Stomach smooth muscle (tissue), 2 donors: ENCODE results near the gene FCN2.
A peak's percentile ranks its signal among the peaks of the same experiment; 100 is the strongest.

Experiments
- H3K27ac ChIP-seq: one replicate; pipeline ENCODE4 v1.7.0; 2013; ENCODE audit warnings: mild to moderate bottlenecking, low read length, inconsistent platforms
- H3K27me3 ChIP-seq, 2 donors: one replicate each; pipeline ENCODE4 v1.7.0; 2013; ENCODE audit warnings: low read length in 2 of 2; ENCODE audit not compliant: insufficient read depth in 2 of 2, control insufficient read depth in 1 of 2
- H3K36me3 ChIP-seq, 2 donors: one replicate each; pipeline ENCODE4 v1.7.0; 2013; ENCODE audit warnings: low read length in 2 of 2; ENCODE audit not compliant: control insufficient read depth in 2 of 2, insufficient read depth in 2 of 2
- H3K4me1 ChIP-seq: one replicate; pipeline ENCODE4 v1.7.0; 2013; ENCODE audit warnings: low read length; ENCODE audit not compliant: control insufficient read depth, insufficient read depth
- H3K4me3 ChIP-seq, 2 donors: one replicate each; pipeline ENCODE4 v1.7.0; 2013; ENCODE audit warnings: low read length in 2 of 2
- H3K9ac ChIP-seq, 2 donors: one replicate each; pipeline ENCODE4 v1.7.0; 2013; ENCODE audit warnings: low read length in 2 of 2, mild to moderate bottlenecking in 1 of 2
- H3K9me3 ChIP-seq, 2 donors: one replicate each; pipeline ENCODE4 v1.7.0; 2013; ENCODE audit warnings: low read length in 2 of 2; ENCODE audit not compliant: control insufficient read depth in 2 of 2
- donor health status: healthy.
- donor health status: Pancreatic carcinoma.

The FCN2 gene

GRCh38 chr9:134890155-134890495, 9.5 kb downstream of the FCN2 start:
- Histone ChIP-seq H3K9ac (no peak overlapping the region), H3K27me3 (peaks cover 2 to 4% of the 10 kb centered on the region in 2 donors), H3K4me3 (no peak overlapping the region), H3K27ac (no peak overlapping the region), H3K4me1 (no peaks in the 10 kb centered on the region), H3K9me3 (peaks cover 0 to 7% of the 10 kb centered on the region in 2 donors), H3K36me3 (no peaks in the 10 kb centered on the region)

- Histone ChIP-seq H3K36me3 (no peaks in the 10 kb centered on the region), H3K4me3 (no peak overlapping the region), H3K4me1 (no peaks in the 10 kb centered on the region), H3K9ac (no peak overlapping the region), H3K27me3 (peaks cover 2 to 4% of the 10 kb centered on the region in 2 donors), H3K9me3 (peaks cover 0 to 7% of the 10 kb centered on the region in 2 donors), H3K27ac (no peak overlapping the region)
These were observed 10.4 kb downstream of the FCN2 start for GRCh38 chr9:134891053-134891452.

DNA sequence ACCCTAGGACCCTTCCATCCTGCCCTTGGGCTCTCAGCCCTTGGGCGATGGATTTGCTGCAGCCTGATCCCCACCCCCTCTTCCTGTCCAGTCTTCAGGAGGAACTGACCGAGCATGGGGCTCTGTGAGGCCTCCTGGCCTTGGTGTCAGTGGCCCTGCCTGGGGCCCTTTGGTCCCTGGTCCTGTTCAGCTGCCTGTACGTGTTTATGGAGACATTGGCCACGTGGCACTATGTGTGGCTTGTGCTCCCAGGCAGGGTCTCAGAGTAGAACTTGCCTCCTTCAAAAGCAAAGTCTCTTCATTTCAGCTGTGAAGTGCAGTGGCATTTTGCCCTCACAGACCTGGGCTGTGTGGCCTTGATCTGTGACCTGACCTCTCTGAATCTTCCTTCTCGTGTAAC, 11.1 kb downstream of the FCN2 start:
- peaks cover 4 to 5% of the 10 kb centered on the region in 2 donors for H3K27me3 ChIP-seq
- peaks cover 2% of the 10 kb centered on the region for H3K4me1 ChIP-seq
- H3K9ac ChIP-seq: no peak overlapping the region
- no peaks in the 10 kb centered on the region for H3K36me3 ChIP-seq
- H3K9me3 ChIP-seq: peaks cover 0 to 7% of the 10 kb centered on the region in 2 donors
- no peak overlapping the region for H3K27ac ChIP-seq
- no peak overlapping the region for H3K4me3 ChIP-seq

- no peaks in the 10 kb centered on the region for H3K36me3 ChIP-seq
- H3K4me3 ChIP-seq: no peak overlapping the region
- H3K27ac ChIP-seq: no peak overlapping the region
- H3K4me1 ChIP-seq: peaks cover 2% of the 10 kb centered on the region
- peaks cover 4 to 5% of the 10 kb centered on the region in 2 donors for H3K27me3 ChIP-seq
- peaks cover 0 to 7% of the 10 kb centered on the region in 2 donors for H3K9me3 ChIP-seq
- H3K9ac ChIP-seq: no peak overlapping the region
These were observed 11.6 kb downstream of the FCN2 start for GRCh38 chr9:134892221-134892620.

DNA sequence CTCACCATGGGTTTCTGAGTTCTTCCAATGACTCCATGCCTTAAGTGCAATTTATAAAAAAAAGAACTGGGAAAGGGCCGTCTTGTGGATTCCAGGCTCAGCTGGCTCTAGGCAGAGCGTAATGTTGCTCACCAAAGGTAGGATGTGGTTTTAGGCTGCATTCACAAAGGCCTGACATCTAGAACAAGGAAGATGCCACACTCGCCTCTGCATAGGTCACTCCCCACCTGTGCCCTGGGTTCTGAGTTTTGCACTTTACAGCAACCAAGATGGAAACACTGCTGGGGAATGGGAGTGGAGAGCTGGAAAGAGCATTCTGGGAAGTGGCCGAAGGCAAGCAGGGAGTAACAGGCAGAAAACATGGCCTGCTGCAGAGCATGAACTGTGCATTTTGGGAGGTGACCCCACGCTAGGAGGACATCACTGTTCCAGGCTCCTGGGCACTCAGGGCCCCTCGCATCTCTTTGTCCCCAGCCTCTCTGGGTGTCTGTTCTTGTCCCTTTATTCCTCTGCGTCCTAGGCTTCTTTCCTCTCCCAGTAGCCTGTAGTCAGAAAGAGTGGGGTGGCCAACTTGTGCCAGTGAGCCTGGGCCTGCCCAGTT, 12.3 kb downstream of the FCN2 start:
- Histone ChIP-seq H3K9ac (no peak overlapping the region), H3K27me3 (peaks cover under 1 to 5% of the 10 kb centered on the region in 2 donors), H3K36me3 (no peaks in the 10 kb centered on the region), H3K4me1 (peaks cover 2% of the 10 kb centered on the region), H3K27ac (no peak overlapping the region), H3K9me3 (peaks cover 0 to 7% of the 10 kb centered on the region in 2 donors), H3K4me3 (no peak overlapping the region)

DNA sequence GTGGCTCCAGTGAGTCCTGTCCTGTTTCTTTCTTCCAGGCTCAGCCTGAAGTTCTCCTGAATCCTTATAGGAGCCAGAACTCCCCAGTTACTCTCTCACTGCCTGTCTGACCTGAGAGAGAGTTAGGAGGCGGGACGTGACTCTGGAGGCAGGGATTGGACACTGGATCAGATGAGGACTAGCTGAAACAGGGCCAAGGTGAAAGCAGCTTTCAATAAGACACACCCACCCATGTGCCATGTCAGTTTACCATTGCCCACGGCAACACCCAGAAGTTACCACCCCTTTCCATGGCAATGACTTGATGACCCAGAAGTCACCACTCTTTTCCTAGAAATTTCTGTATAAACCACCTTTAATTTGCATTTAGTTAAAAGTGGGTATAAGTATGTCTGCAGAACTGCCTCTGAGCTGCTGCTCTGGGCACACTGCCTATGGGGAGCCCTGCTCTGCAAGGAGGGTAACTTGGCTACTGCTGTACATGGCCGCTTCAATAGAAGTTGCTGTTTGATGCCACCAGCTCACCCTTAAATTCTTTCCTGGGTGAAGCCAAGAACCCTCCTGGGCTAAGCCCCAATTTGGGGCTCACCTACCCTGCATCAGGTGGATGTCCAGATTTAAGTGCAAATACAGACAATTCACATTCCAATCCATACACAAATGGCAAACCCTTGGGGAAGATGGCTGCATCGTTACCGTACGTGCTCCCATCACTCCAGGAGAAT, 13.7 kb downstream of the FCN2 start:
- H3K9ac ChIP-seq: no peak overlapping the region
- peaks cover 0 to 7% of the 10 kb centered on the region in 2 donors for H3K9me3 ChIP-seq
- no peaks in the 10 kb centered on the region for H3K36me3 ChIP-seq
- no peak overlapping the region for H3K4me3 ChIP-seq
- H3K27me3 ChIP-seq: peaks cover 0 to 3% of the 10 kb centered on the region in 2 donors
- peaks cover 2% of the 10 kb centered on the region for H3K4me1 ChIP-seq
- H3K27ac ChIP-seq: no peak overlapping the region

DNA sequence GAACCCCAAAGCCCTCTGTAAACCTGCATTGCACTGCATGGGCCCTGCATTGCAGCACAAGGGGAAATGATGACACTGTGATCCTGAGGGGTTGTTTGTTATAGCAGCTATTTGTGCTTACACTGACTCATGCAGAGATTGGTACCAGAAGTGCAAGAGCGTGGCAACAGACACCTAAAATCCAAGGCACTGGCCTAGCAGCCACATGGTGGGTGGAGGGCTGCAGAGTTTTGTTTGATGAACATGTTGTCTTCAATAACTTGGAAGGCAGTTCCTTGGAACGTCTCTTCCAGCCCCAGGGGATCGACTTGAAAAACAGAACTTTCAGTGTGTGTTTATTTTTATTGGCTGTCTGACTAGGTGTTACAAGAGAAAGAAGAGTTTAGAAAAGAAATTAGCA, 14.5 kb downstream of the FCN2 start:
- no peak overlapping the region for H3K9ac ChIP-seq
- peaks cover 2% of the 10 kb centered on the region for H3K4me1 ChIP-seq
- no peak overlapping the region for H3K4me3 ChIP-seq
- H3K36me3 ChIP-seq: no peaks in the 10 kb centered on the region
- H3K27ac ChIP-seq: no peak overlapping the region
- H3K9me3 ChIP-seq: peaks cover 0 to 12% of the 10 kb centered on the region in 2 donors
- peaks cover 0 to 3% of the 10 kb centered on the region in 2 donors for H3K27me3 ChIP-seq

GRCh38 chr9:134895567-134895907, 14.9 kb downstream of the FCN2 start:
- Histone ChIP-seq H3K27ac (no peak overlapping the region), H3K9ac (no peak overlapping the region), H3K9me3 (peaks cover 0 to 12% of the 10 kb centered on the region in 2 donors), H3K27me3 (peaks cover 0 to 3% of the 10 kb centered on the region in 2 donors), H3K36me3 (no peaks in the 10 kb centered on the region), H3K4me1 (peaks cover 2% of the 10 kb centered on the region), H3K4me3 (no peak overlapping the region)

DNA sequence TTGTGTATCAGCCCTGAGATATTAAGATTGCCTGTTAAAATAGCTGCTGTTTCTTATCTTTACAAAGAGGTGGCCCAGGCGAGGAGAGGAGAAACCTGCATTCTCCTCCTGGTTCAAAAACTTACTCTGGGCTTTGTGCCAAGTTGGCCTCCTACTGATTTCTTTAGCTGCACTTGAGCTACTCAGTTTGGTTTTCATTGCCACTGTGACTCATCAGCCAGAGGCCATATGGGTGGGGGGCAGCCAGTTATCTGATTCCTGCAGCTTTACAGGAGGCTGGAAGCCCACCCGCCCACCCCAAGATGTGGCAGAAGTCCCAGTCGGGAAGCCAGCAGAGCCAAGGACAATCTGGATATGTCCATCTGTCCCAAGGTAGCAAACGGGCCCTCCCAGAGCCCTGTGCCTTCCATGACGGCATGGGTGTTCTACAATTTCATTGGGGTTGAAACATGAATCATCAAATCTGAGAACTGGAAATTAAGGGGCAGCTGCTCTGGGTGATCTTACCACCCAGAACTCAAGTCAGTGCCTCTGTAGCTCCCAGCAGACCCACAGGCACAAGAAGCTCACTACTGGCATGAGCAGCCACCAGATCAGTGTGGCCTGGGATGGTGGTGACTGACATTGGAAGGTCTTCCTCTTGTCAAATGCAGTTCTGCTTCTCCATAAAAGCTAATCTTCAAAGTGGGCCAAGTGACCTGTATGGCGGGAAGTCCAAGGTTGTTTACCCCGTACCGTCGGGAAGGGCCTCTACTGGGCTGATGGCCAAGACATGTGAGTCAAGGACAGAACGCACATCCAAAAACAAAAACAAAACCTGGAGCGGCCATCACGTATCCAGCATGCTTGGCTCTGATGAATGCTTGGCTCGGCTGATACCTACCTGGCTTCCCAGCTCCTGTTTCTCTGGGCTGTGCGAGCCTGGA, 15.6 kb downstream of the FCN2 start:
- H3K27me3 ChIP-seq: peaks cover 0 to 3% of the 10 kb centered on the region in 2 donors
- H3K36me3 ChIP-seq: no peaks in the 10 kb centered on the region
- peaks cover 2% of the 10 kb centered on the region for H3K4me1 ChIP-seq
- no peak overlapping the region for H3K27ac ChIP-seq
- peak overlapping the region in 1 of 2 donors; percentile 22 for H3K4me3 ChIP-seq
- H3K9ac ChIP-seq: no peak overlapping the region
- H3K9me3 ChIP-seq: peaks cover 0 to 12% of the 10 kb centered on the region in 2 donors

GRCh38 chr9:134896834-134897583, 16.4 kb downstream of the FCN2 start:
- no peaks in the 10 kb centered on the region for H3K36me3 ChIP-seq
- H3K9ac ChIP-seq: no peak overlapping the region
- peaks cover 2% of the 10 kb centered on the region for H3K4me1 ChIP-seq
- H3K27me3 ChIP-seq: peaks cover 0 to 3% of the 10 kb centered on the region in 2 donors
- H3K9me3 ChIP-seq: peaks cover 0 to 12% of the 10 kb centered on the region in 2 donors
- H3K27ac ChIP-seq: no peak overlapping the region
- peak overlapping the region in 1 of 2 donors; percentile 22 for H3K4me3 ChIP-seq
